HG03045 (cell line): Measurements from ENCODE around the gene BDKRB1.

Experiments used
- ATAC-seq: cut with Tn5 transposase; IDR thresholded peaks from one replicate; pipeline ENCODE4 v1.9.1; 2021; ENCODE audit warnings: mild to moderate bottlenecking, moderate library complexity; ENCODE audit not compliant: unreplicated experiment

BDKRB1 gene

DNA sequence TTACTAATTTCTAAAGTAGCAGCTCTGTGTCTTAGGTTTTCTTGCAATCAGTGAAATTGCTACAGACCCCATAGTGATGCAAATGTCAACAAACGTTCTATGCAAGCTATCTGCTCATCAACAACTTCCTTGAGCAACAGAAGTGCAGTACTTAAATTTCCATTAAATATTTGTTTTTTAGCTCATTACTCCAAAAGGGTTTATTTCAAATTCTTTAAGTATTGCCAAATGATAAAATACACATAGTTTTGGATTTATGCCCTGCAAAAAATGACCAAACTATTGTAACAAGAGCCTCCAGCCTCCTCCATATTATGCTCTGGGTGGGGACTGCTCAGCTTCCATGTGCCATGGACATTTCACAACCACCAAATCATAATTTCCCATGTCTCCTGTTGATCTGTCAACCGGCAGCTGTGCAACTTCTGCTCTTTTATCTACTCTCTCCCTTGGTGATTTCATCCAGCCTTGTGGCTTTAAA, 4.4 kb downstream of the BDKRB1 start:
- ATAC-seq: no peak

- ATAC-seq: no peak
These were observed 5.0 kb downstream of the BDKRB1 start for GRCh38 chr14:96261053-96261452.

DNA sequence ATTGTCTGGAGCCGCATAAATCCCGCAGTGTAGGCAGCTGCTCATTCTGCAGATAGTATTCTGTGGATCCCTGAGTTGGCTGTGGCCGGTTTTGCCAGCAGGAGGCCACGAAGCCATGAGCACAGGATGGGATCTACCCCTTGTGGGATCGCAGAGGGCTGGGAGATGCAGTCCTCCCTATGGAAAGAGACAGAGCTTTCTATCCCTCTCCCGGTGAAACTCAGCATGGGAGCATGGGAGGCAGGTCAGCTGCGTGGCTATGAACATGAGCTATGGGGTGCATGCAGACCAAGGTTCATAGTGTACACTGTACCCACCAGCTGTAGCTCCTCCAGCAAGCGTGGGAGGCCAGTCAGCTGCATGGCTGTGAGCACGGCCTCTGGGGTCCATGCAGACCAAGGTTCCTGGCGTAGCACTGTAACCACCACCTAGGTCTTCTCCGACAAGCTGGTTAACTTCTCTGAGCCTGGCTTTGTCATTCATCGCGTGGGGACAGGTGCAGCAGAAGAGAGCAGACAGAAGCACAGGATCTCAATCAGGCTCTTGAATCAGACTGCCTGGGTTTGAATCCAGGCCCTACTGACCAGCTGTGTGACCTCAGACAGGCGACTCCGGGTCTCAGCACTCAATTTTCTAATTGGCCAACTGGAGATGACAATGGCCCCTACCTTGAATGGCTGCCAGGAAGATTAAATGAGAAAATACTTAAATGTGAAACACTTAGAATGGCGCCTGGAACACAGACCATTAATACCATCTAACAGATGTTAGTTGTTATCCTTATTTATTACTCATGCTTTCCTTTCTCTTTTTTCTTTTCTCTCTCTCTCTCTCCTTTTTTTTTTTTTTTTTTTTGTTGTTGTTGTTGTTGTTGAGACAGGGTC, 6.0 kb downstream of the BDKRB1 start:
- ATAC-seq: no peak

DNA sequence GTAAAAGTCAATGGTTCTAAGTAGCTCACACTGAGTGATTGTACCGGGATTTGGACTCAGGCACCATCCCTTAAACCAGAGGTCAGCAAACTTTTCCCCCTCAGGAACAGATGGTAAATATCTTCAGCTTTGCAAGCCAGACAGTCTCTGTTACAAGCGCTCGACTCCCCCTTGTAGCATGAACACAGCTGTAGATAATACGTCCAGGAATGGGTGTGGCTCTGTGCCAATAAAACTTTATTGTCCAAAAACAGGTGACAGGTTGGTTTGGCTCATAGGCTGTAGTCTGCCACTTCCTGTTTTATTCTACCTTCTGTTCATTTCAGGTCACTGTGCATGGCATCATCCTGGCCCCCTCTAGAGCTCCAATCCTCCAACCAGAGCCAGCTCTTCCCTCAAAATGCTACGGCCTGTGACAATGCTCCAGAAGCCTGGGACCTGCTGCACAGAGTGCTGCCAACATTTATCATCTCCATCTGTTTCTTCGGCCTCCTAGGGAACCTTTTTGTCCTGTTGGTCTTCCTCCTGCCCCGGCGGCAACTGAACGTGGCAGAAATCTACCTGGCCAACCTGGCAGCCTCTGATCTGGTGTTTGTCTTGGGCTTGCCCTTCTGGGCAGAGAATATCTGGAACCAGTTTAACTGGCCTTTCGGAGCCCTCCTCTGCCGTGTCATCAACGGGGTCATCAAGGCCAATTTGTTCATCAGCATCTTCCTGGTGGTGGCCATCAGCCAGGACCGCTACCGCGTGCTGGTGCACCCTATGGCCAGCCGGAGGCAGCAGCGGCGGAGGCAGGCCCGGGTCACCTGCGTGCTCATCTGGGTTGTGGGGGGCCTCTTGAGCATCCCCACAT, 7.6 kb downstream of the BDKRB1 start:
- ATAC-seq: no peak

GRCh38 chr14:96264200-96264553, 8.2 kb downstream of the BDKRB1 start:
- ATAC-seq: no peak

DNA sequence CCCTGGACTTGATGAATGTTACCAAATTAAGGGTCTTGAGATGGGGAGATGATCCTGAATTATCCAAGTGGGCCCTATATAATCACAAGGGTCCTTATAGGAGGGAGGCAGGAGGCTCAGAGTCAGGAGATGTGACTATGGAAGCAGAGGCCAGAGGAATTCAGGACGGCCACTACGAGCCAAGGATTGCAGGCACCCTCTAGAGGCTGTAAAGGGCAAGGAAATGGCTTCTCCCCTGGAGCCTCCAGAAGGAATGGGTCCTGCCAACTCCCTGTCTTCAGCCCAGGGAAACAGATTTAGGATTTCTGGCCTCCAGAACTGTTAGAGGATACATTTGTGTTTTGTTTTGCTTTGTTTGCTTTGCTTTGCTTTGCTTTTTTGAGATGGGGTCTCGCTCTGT, 8.8 kb downstream of the BDKRB1 start:
- ATAC-seq: no peak

DNA sequence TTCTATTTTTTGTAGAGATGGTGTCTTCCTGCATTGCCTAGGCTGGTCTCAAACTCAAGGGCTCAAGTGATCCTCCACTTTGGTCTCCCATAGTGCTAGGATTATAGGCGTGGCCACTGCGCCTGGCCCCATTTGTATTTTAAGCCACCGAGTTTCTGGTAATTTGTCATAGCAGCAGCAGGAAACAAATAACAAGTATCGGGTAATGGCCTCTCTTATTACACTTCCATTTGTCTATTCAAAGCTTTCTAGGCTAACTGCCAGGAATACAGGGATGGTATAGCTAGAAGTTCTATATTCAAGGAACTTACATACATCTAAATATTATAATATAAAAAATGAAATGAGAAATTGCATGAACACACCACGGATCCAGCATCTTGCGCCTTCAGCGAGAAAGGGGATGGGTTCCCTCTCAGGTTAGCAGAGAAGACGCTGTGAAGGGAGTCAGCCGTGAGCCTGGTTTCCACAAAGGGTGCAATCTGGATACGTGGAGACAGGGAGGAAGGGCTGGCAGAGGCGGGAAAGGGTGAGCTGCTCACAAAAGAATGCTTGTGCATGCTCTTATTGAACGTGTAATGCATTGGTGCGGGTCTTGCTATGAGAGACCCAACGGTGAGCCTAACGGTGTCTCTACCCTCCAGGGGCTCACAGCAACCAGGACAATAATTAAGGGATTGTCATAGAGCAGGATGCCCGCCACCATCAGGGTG, 9.5 kb downstream of the BDKRB1 start:
- ATAC-seq: no peak

- ATAC-seq: no peak
These were observed 11.3 kb downstream of the BDKRB1 start for GRCh38 chr14:96267336-96267735.

DNA sequence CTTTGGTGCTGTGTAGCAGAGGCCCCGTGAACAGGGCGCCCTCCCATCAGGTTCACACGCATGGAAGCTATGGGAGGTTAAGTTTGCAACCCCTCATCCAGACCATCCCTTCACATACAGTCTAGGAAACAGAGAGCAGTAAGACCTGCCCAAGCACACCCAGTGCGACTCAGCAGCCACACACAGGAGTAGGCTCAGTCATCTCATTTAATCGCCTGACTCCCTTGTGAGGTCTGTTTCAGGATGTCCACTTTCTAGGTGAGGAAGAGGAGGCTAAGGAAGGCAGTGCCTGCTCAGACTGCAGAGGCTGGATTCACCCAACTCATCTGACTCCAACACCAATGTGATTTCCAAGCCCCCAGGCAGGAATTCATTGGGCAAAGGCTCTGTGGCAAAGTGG, 11.9 kb downstream of the BDKRB1 start:
- ATAC-seq: no peak

GRCh38 chr14:96268431-96269358, 12.7 kb downstream of the BDKRB1 start:
- ATAC-seq: no peak

- no peak for ATAC-seq
These were observed 13.3 kb downstream of the BDKRB1 start for GRCh38 chr14:96269359-96269710.

- no peak for ATAC-seq
These were observed 14.8 kb downstream of the BDKRB1 start for GRCh38 chr14:96270565-96271420.

GRCh38 chr14:96271421-96271762, 15.4 kb downstream of the BDKRB1 start:
- ATAC-seq: no peak

DNA sequence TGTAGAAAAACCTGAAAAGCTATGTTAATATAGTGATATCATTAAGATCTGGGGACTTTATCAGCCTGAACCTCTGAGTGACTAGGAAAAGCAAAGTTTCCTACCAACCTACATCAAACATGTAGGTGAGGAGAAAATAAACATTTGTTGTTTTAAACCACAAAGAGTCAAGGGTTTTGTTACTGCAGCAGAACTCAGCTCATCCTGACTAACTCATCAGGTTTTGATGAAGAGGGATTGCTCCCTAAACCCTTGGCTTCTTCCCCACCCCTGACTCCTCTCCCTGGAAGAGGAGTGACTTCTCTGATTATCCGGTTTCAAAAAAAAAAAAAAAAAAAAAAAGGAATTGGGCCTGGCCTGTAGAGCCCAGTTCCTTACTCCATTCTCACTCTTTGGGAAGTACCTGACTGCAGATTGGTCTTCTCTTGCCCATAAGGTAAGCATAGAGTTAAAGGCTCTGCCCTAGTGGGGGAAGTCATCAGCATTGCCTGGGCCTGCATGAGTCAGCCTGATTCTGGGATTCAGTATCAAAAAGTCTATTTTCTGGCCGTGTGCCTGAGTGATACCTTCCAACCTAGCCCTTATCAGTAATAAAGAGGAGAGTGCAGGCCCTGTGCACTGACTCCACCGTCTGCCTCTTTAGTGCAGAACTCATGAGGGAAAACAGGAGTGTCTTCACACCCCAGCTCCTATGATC, 16.9 kb downstream of the BDKRB1 start:
- ATAC-seq: no peak

DNA sequence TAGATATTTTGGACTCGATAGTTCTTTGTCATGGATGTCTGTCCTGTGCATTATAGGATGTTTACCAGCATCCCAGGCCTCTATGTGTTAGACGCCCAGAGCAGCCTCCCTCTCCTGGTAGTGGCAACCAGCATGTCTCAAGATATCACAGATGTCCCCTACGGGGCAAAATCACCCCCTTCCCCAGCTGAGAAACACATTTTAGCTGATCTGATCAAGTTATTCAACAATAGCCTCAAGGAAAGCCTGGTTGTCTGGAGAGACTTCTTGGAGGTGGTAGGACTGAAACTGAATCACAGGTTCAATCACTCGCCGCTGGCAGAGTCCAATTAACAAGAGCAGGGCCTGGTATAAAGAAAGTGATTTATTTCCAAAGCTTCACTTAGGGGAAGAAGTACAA, 17.6 kb downstream of the BDKRB1 start:
- no peak for ATAC-seq

- ATAC-seq: no peak
These were observed 18.1 kb downstream of the BDKRB1 start for GRCh38 chr14:96274122-96274521.

DNA sequence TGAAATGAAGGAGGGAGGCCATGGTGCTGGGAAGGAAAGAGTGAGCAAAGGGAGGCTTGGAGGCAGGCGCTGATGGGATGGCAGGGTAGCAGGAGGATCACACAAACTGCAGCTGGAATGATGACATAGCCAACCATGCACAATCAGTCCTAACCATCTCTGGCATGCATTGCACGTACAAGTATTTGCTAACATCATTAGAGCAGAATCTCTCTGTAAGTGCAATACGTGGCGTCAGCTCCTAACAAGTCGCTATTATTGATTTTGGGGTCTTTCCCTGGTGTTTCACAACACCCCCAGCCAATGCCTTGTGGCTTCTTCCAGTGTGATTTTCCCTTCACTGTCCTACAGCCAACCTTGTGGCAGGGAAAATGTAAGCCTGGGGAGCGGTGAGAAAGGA, 18.5 kb downstream of the BDKRB1 start:
- ATAC-seq: no peak

GRCh38 chr14:96275177-96276112, 19.4 kb downstream of the BDKRB1 start:
- ATAC-seq: no peak
